Esophagus (tissue), 2 donors: ENCODE data around the gene EME2. TPM values are rescaled to one million over a fixed set of nuclear protein-coding genes. Genes with fewer than 3 reads are reported as not detected.
A peak's percentile ranks its signal among the peaks of the same experiment; 100 is the strongest.

Experiments used
- H3K27ac ChIP-seq, 2 donors: one replicate each; pipeline ENCODE4 v1.5.1; 2013; ENCODE audit warnings: low read depth in 2 of 2, mild to moderate bottlenecking in 2 of 2, inconsistent platforms in 1 of 2, low read length in 1 of 2, moderate library complexity in 1 of 2
- H3K27me3 ChIP-seq, 2 donors: one replicate each; pipeline ENCODE4 v1.6.1; 2013; ENCODE audit warnings: low read length in 2 of 2, control low read depth in 1 of 2, mild to moderate bottlenecking in 1 of 2; ENCODE audit not compliant: insufficient read depth in 2 of 2, control insufficient read depth in 1 of 2
- H3K36me3 ChIP-seq, 2 donors: one replicate each; pipeline ENCODE4 v1.6.1; 2013; ENCODE audit warnings: low read length in 1 of 2; ENCODE audit not compliant: control insufficient read depth in 2 of 2, insufficient read depth in 2 of 2
- H3K4me1 ChIP-seq, 2 donors: one replicate each; pipeline ENCODE4 v1.6.1; 2013; ENCODE audit warnings: low read length in 1 of 2; ENCODE audit not compliant: control insufficient read depth in 2 of 2, insufficient read depth in 2 of 2
- H3K4me3 ChIP-seq, 2 donors: one replicate each; pipeline ENCODE4 v1.5.1; 2013; ENCODE audit warnings: low read length in 2 of 2, mild to moderate bottlenecking in 2 of 2, low read depth in 1 of 2, moderate library complexity in 1 of 2
- H3K9me3 ChIP-seq, 2 donors: one replicate each; pipeline ENCODE4 v1.6.1; 2013; ENCODE audit warnings: mild to moderate bottlenecking in 2 of 2, low read depth in 1 of 2, low read length in 1 of 2, moderate library complexity in 1 of 2; ENCODE audit not compliant: control insufficient read depth in 2 of 2, insufficient read depth in 1 of 2
- WGBS, 2 donors: extraction: QIAGEN DNeasy Blood & Tissue Kit; methylation state at CpG; one replicate each; pipeline ENCODE4 v1.1.7; 2013; 5-methylcytosine and 5-hydroxymethylcytosine counted together
- polyA plus RNA-seq, 2 donors: library from polyadenylated mRNA; stranded (reverse); fragments of 200-250 nt; gene quantifications; one replicate each; pipeline ENCODE4 v1.2.3, GENCODE V29; 2013
- donor health status: healthy with polysubstance abuse.
- donor health status: Bipolar disorder and iron deficiency.

The EME2 gene
- polyA plus RNA-seq, 2 donors = 6.6 to 23.0 TPM

DNA sequence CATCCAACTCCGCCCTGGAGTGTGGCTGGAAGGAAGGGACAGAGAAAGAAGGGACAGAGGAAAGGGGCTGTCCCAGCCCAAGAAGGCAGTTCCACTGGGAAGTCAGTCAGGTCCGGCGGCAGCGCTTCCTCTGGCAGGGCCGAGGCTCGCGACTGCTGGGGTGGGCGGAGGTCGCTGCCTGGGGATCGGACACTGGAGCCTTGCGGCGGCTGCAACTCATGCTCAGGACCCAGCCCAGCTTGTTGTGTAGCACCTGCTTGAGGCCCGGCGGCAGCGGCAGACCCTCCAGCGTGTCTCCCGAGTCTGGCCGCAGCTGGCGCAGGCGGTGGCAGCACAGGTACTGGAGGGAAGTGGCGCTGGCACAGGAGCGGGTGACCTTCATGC is 4.4 kb downstream of the EME2 start:
- H3K4me1 ChIP-seq = peaks cover 10 to 35% of the 10 kb centered on the region in 2 donors
- WGBS, 2 donors = 89 to 92% methylated on average over 22 of the region's 22 CpGs

DNA sequence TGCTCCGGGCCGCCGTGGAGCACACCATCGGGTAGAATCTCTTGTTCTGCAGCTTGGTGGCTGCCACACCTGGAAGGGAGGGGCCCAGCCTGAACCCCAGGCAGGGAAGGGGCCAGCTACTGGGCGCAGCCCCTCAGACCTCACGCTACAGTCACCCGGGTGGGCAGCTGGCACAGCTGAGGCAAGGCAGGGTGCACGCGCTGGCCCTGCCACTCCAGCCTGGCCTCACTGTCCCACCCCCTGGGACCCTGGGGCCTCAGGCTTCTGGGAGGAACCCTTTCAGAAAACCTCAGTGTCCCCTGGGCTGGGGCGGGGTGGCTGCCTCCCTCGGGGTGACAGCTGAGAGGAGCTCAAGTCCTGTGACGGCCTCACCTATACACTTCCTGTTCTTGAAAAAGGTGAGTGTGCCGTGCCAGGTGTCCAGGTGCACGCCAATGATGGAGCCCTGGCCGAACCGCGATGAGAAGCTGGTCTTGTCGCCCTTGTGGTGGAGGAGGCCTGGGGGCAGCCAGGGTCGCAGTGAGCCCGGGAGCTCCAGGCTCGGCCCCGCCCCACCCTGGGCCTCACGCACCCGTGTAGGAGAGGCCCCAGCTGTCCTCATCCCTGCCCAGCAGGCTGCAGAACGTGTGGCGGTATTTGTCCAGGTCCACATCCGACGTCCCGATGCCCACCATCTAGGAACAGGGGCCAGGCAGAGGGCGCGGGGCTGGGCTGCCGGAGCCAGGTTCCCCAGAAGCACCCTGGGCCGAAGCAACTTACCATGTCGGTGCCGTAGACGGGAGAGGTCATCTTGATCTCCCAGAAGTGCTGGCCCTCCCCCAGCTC is 5.0 kb downstream of the EME2 start:
- WGBS, 2 donors = 76 to 78% methylated on average over 35 to 36 of the region's 36 CpGs
- Histone ChIP-seq H3K4me3 (no peak overlapping the region), H3K27ac (peak overlapping the region in 1 of 2 donors; percentile 65), H3K36me3 (peaks cover 0 to 44% of the 10 kb centered on the region in 2 donors), H3K4me1 (peaks cover 10 to 32% of the 10 kb centered on the region in 2 donors), H3K9me3 (peaks cover 0 to 2% of the 10 kb centered on the region in 2 donors), H3K27me3 (no peaks in the 10 kb centered on the region)

More for the DNA sequence above, 4.4 kb downstream of the EME2 start:
- Histone ChIP-seq H3K4me3 (no peak overlapping the region), H3K36me3 (peaks cover 0 to 45% of the 10 kb centered on the region in 2 donors), H3K27me3 (no peaks in the 10 kb centered on the region), H3K9me3 (peaks cover 0 to 2% of the 10 kb centered on the region in 2 donors), H3K27ac (peak overlapping the region in 1 of 2 donors; percentile 65)

DNA sequence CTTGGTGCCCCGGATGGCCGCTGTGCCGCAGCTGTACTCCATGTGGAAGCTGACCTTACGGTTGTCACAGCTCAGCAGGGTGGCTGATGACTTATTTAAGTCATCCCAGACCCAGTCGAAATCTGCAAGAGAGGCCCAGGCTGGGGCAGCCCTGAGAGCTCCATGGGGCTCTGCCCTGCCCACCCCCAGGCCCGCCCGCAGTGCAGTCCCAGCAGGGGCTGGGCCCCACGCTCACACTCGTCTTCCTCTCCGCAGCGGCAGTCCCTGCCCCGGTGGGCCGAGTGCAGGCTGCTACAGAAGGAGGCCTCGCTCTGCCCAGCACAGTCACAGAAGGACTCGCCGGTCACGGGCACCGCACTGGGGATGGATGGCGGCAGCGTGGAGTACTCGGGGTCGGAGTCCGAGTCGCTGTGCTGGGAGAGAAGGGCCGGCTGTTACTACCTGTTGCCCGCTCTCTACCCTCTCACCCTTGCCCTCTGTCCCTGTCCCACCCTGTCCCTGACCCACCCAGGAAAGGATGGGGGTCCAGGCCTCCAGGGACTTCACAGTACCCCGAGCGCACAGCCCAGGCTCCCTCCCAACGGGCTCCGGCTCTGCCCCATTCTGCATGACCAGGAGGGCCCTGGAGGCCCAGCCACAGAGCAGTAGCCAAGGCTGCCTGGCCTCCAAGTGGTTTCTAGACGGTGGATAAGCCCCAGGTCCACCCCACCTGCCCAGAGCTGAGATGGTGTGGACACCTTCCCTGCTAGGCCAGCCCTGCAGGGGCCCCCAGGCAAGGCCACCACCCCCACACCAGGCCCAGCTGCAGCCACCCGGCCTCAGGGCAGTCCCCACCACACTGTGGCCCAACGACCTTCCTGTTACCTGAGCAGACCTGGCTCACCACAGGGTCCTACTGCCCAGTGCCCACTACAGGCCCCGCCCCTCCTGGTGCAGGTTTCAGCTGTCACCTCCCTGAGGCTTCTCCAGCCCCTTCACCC is 5.9 kb downstream of the EME2 start:
- H3K27me3 ChIP-seq = no peaks in the 10 kb centered on the region
- 83 to 85% methylated on average over 32 to 34 of the region's 34 CpGs for WGBS, 2 donors
- H3K4me1 ChIP-seq = peaks cover 10 to 32% of the 10 kb centered on the region in 2 donors
- H3K27ac ChIP-seq = no peak overlapping the region
- peaks cover 0 to 44% of the 10 kb centered on the region in 2 donors for H3K36me3 ChIP-seq
- H3K4me3 ChIP-seq = no peak overlapping the region
- peaks cover 0 to 2% of the 10 kb centered on the region in 2 donors for H3K9me3 ChIP-seq

DNA sequence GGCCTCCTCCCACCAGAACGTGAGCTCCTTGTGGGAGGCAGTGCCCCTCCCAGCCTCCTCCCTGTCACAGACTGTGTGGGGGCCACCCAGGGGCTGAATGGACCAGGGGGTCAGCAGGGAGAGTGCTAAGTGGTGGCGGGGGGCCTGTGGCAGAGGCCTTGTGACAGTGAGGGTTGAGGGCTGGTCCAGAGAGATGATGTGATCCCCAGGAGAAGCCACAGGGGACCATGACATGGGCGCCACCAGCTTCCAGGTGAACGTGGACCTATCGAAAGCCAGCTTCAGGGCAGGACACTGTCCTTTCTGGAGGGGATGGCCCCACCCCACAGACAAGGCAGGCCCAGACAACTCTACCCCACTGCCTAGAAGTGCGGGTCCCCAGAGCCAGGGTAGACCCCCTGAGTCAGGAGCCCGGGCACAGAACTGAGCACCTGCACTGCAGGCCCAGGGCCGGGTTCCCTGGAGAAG is 6.7 kb downstream of the EME2 start:
- WGBS, 2 donors = 79 to 80% methylated on average over 8 of the region's 8 CpGs
- peaks cover 0 to 2% of the 10 kb centered on the region in 2 donors for H3K9me3 ChIP-seq
- H3K4me3 ChIP-seq = peak overlapping the region; percentile 5 to 16
- peaks cover 12 to 28% of the 10 kb centered on the region in 2 donors for H3K4me1 ChIP-seq
- H3K27me3 ChIP-seq = no peaks in the 10 kb centered on the region
- peak overlapping the region; percentile 4 to 59 for H3K27ac ChIP-seq
- peaks cover 0 to 44% of the 10 kb centered on the region in 2 donors for H3K36me3 ChIP-seq

DNA sequence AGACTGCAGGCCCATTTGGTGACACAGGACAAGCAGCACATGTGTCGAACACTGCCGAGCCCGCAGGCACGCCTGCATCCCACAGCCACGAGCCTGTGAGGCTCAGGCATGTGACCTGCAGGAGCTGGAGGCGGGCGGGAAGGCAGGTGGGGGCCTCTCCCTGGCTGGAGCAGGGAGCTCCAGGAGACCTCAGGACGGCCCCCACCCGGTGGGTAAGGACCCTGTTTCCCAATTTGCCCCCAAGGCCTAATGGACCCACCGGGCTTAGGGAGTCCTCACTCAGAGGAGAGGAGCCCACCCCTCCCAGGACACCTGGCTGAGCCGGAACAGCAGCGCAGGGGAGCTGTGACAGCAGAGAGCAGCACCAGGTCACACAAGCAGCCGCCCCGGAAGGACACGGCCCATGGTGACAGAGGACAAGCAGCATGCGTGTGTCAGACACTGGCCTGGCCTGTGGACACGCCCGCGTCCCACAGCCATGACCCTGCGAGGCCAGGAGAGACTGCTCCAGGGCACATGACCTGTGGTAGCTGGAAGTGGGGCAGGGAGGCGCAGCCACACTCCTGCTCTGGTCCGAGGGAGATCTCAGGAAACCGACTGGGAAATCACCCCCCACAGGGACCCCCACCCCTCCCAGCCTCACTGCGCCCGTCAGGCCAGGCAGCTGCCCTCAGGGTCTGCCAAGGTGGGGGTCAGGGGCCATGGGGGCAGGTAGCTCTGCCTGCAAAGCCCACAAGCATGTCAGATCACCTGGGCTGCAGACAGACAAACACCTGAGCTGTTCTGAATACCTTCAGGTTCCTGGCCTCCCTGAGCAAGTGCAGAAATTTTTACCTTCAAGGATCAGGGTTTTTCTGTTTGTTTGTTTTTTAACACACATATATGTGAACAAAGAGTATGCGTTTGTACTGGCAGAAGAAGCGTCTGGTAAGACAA is 7.4 kb downstream of the EME2 start:
- WGBS, 2 donors = 77 to 80% methylated on average over 27 of the region's 27 CpGs
- Histone ChIP-seq H3K4me1 (peaks cover 9 to 22% of the 10 kb centered on the region in 2 donors), H3K36me3 (peaks cover 0 to 44% of the 10 kb centered on the region in 2 donors), H3K27ac (peak overlapping the region; percentile 4 to 59), H3K9me3 (peaks cover 0 to 2% of the 10 kb centered on the region in 2 donors), H3K27me3 (no peaks in the 10 kb centered on the region), H3K4me3 (peak overlapping the region; percentile 5 to 16)

DNA sequence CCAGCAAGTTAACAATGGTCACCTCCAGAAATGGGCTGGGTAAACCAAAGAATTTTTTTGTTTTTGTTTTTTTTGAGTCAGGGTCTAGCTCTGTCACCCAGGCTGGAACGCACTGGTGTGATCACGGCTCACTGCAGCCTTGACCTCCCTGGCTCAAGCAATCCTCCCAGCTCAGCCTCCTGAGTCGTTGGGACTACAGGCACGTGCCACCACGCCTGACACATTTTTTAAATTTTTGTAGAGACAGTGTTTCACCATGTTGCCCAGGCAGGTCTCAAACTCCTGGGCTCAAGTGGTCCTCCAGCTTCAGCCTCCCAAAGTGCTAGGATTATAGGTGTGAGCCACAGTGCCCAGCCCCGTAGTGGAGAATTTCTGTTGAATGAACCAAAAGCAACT is 8.1 kb downstream of the EME2 start:
- 71 to 72% methylated on average over 6 of the region's 6 CpGs for WGBS, 2 donors
- H3K27me3 ChIP-seq = no peaks in the 10 kb centered on the region
- H3K36me3 ChIP-seq = peaks cover 0 to 41% of the 10 kb centered on the region in 2 donors
- H3K27ac ChIP-seq = peak overlapping the region in 1 of 2 donors; percentile 19
- peaks cover 0 to 2% of the 10 kb centered on the region in 2 donors for H3K9me3 ChIP-seq
- H3K4me3 ChIP-seq = peak overlapping the region in 1 of 2 donors; percentile 78
- peaks cover 9 to 19% of the 10 kb centered on the region in 2 donors for H3K4me1 ChIP-seq

DNA sequence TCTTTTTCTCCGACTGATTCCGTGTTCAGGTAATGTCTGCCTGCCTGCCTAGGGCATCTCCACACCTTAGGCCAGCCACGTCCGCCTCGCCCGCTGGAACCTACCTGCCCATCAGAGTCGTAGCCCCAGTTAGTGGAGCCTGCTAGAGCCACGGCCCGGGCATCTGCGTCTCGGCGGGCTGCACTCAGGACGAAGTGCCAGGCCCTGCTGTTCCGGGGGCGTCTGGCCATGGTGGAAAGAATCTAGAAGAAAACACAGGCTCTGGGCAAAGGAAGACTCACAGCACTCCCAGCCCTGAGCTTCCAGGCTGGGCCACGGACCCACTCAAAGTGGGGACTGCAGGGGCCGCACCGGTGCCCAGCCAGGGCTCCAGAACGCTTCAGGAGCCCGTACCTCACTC is 8.6 kb downstream of the EME2 start:
- peaks cover 9 to 19% of the 10 kb centered on the region in 2 donors for H3K4me1 ChIP-seq
- 61 to 62% methylated on average over 20 of the region's 20 CpGs for WGBS, 2 donors

DNA sequence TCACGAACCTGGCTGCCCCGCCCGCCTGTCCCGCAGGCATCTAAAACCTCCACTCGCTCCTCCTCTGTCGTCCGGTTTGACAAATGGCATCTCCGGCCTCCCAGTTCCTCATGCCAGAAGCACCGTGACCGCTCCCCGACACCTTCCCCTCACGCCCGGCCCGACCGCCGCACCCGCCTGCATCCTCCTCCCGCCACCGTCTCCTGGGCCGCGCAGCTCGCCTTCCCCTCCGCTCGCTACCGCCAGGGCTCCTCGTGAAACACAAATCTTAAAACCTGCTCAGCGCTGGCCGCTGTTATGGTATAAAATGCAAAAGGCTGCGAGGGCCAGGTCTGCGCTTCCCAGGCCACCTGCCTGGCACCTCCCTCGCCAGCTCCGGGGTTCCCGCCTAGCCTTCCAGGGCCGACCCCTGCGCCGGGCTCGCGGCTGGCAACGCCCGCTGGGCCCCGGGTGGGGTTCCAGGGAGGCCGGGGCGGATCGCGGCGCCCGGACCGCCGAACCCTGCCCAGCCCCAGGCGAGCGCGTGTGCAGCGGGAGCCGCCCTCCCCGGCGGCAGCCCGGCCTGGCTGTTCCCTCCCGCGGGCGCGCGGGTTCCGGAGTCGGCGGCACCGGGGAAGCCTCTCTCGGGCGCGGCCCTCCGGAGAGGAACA is 9.3 kb downstream of the EME2 start:
- Histone ChIP-seq H3K36me3 (peaks cover 0 to 39% of the 10 kb centered on the region in 2 donors), H3K4me1 (peaks cover 8 to 17% of the 10 kb centered on the region in 2 donors), H3K4me3 (peak overlapping the region; percentile 75 to 78), H3K27me3 (no peaks in the 10 kb centered on the region), H3K9me3 (peaks cover 0 to 2% of the 10 kb centered on the region in 2 donors), H3K27ac (peak overlapping the region; percentile 93 to 94)
- WGBS, 2 donors = 1% methylated on average over 60 to 70 of the region's 70 CpGs

More for the DNA sequence above, 8.6 kb downstream of the EME2 start:
- peaks cover 0 to 40% of the 10 kb centered on the region in 2 donors for H3K36me3 ChIP-seq
- H3K27ac ChIP-seq = peak overlapping the region; percentile 93 to 94
- H3K4me3 ChIP-seq = peak overlapping the region; percentile 75 to 78
- H3K9me3 ChIP-seq = peaks cover 0 to 2% of the 10 kb centered on the region in 2 donors
- H3K27me3 ChIP-seq = no peaks in the 10 kb centered on the region
